Activated CD4-positive, CD25-positive, alpha-beta regulatory T cell treated with anti-CD3 and anti-CD28 coated beads, Interleukin-2, amount 50 U/mL, for 16 hours (primary cell): ENCODE measurements around the gene CCDC183.
"Not testable (repeated sequence)": the region's sequence is repeated elsewhere in the genome, so short reads cannot be mapped to it uniquely, and the experiment has no call there.

Source experiments
- DNase-seq: peaks from one replicate; pipeline ENCODE4 v3.0.0-alpha.2; 2020; ENCODE audit warnings: low read depth, low spot score

CCDC183 gene

GRCh38 chr9:136824496-136825225, 28.5 kb downstream of the CCDC183 start:
- DNase-seq = no peak

- DNase-seq = no peak
Measured at GRCh38 chr9:136825295-136826187, 29.4 kb downstream of the CCDC183 start.

- no peak for DNase-seq
Measured at GRCh38 chr9:136826188-136826541, 30.0 kb downstream of the CCDC183 start.

GRCh38 chr9:136826703-136827582, 30.8 kb downstream of the CCDC183 start:
- no peak for DNase-seq

GRCh38 chr9:136827794-136828473, 31.8 kb downstream of the CCDC183 start:
- DNase-seq = no peak

- no peak for DNase-seq
Measured at GRCh38 chr9:136828474-136829140, 32.5 kb downstream of the CCDC183 start.

- DNase-seq = no peak
Measured at GRCh38 chr9:136829412-136829811, 33.3 kb downstream of the CCDC183 start.

- no peak for DNase-seq
Measured at GRCh38 chr9:136829981-136830885, 34.1 kb downstream of the CCDC183 start.

- DNase-seq = no peak
Measured at GRCh38 chr9:136831002-136831719, 35.0 kb downstream of the CCDC183 start.

- DNase-seq = no peak
Measured at GRCh38 chr9:136831720-136832104, 35.6 kb downstream of the CCDC183 start.

- DNase-seq = no peak
Measured at GRCh38 chr9:136832581-136832980, 36.4 kb downstream of the CCDC183 start.

- not testable (repeated sequence) for DNase-seq
Measured at GRCh38 chr9:136833381-136834048, 37.4 kb downstream of the CCDC183 start.

- no peak for DNase-seq
Measured at GRCh38 chr9:136835162-136835931, 39.2 kb downstream of the CCDC183 start.

GRCh38 chr9:136835932-136836904, 40.1 kb downstream of the CCDC183 start:
- DNase-seq = no peak

GRCh38 chr9:136837146-136837855, 41.2 kb downstream of the CCDC183 start:
- DNase-seq = no peak

GRCh38 chr9:136837856-136838277, 41.7 kb downstream of the CCDC183 start:
- DNase-seq = not testable (repeated sequence)
